Suprapubic skin (tissue), 4 donors: ENCODE data around the gene GOSR2.

ENCODE experiments used
- EP300 ChIP-seq: sonication (generic); formaldehyde crosslinking; IDR thresholded peaks from one replicate; pipeline ENCODE4 v1.6.1; 2017; ENCODE audit warnings: antibody characterized with exemption
- POLR2A ChIP-seq, 2 donors: fragments of 450-650 bp; IDR thresholded peaks; one replicate each; pipeline ENCODE4 v1.6.1; 2017; ENCODE audit warnings: antibody characterized with exemption in 2 of 2, mild to moderate bottlenecking in 2 of 2, moderate library complexity in 2 of 2
- POLR2AphosphoS5 ChIP-seq, 3 donors: sonication (generic); formaldehyde crosslinking; IDR thresholded peaks; one replicate each; pipeline ENCODE4 v1.6.1; 2017; ENCODE audit warnings: antibody characterized with exemption in 3 of 3
- TF ChIP-seq, protein P1 (sequence below), 2 donors: fragments of 200-600 bp in 1 of 2; fragments of 450-650 bp in 1 of 2; sonication (generic) in 1 of 2; IDR thresholded peaks; one replicate each; pipeline ENCODE4 v1.5.1; 2016 to 2019; ENCODE audit warnings: antibody characterized with exemption in 2 of 2, mild to moderate bottlenecking in 1 of 2, moderate library complexity in 1 of 2

DNA sequence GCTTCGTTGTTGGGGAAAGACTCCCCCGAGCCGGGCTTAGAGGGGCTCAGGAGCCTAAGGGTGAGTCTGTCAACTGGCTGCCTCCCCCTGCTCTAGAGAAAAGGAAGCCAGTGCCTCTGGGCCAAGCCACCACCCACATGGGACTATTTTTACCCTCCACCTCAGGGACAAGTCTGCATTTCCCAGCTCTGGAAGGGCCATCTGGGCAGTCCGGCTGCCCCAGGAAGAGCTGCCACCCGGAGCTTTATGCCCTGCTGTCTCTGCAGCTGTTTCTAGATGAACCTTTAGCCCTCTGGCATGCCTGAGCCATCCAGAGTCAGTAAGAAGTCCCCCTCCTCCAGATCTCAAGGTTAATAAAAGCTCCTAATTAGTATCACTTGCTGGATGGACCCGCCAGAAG, 61.4 kb downstream of the GOSR2 start:
- TF ChIP-seq, protein P1, sequence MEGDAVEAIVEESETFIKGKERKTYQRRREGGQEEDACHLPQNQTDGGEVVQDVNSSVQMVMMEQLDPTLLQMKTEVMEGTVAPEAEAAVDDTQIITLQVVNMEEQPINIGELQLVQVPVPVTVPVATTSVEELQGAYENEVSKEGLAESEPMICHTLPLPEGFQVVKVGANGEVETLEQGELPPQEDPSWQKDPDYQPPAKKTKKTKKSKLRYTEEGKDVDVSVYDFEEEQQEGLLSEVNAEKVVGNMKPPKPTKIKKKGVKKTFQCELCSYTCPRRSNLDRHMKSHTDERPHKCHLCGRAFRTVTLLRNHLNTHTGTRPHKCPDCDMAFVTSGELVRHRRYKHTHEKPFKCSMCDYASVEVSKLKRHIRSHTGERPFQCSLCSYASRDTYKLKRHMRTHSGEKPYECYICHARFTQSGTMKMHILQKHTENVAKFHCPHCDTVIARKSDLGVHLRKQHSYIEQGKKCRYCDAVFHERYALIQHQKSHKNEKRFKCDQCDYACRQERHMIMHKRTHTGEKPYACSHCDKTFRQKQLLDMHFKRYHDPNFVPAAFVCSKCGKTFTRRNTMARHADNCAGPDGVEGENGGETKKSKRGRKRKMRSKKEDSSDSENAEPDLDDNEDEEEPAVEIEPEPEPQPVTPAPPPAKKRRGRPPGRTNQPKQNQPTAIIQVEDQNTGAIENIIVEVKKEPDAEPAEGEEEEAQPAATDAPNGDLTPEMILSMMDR (IDR thresholded peaks at IDR 0.05) = no peak
- TF ChIP-seq POLR2A (IDR thresholded peaks at IDR 0.05) (no peak), EP300 (no peak), POLR2AphosphoS5 (IDR thresholded peaks at IDR 0.05) (no peak)
